ENCODE measurements around the gene SLC1A2. TPM values are rescaled to one million over a fixed set of nuclear protein-coding genes. Genes with fewer than 3 reads are reported as not detected.

Gene SLC1A2
- total RNA-seq, 1 experiment from 2014 or later = 0.25 TPM

DNA sequence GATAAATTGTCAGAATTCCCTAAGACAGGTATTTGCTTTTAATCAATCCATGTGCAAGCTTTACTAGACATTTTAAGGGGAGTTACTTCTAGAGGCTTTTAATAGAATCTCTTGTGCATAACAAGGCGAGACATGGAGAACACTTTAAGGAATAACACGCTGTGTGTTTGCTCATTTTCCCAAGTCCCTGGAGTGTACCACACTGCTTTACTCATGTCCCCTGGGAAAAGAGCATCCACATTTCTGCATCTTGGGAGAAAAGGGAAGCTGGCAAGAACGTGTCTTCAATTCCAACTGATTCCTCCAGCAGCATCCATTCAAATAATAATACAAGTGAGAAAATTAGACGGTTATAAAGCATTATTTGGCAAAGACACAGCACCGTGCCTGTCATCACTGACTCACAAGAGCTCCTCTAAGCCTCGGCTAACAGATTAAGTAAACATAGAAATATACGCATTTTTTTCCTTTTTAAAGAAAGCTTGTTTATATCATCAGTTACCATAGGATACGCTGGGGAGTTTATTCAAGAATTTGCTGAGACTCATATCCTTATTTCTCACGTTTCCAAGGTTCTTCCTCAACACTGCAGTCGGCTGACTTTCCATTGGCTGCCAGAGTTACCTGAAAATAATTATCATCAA, 158.9 kb downstream of the SLC1A2 start:
- CTCF ChIA-PET = no interaction called here
- POLR2A ChIA-PET = no interaction called here
- no peak for ATAC-seq
- intact Hi-C loops (cut with micrococcal nuclease) = no loop called here
- no peaks in the 10 kb centered on the region for H3K36me3 ChIP-seq (ENCODE audit: control insufficient read depth in 1 of 2, insufficient read depth in 2 of 2, low read length in 2 of 2)
- H4K20me1 ChIP-seq (ENCODE audit: insufficient read depth) = no peaks in the 10 kb centered on the region
- DNase-seq (ENCODE audit: low read depth, low spot score) = no peak
- H3K9me2 ChIP-seq (ENCODE audit: insufficient read depth) = no peaks in the 10 kb centered on the region
- H3K4me2 ChIP-seq (ENCODE audit: low read length) = no peak overlapping the region
- no peaks in the 10 kb centered on the region for H3K9me3 ChIP-seq (ENCODE audit: control insufficient read depth in 1 of 2, insufficient read depth in 1 of 2, low read depth in 1 of 2, low read length in 2 of 2)
- no peak overlapping the region for H3K27ac ChIP-seq (ENCODE audit: low read depth, low read length)
- RAD21 ChIA-PET (ENCODE audit: low non-redundant PET in 1 of 2, low total read pairs in 2 of 2, uncharacterized antibody in 2 of 2, unreplicated experiment in 2 of 2) = no interaction called here
- H3K4me3 ChIP-seq (replicated peaks in 1 of 2; ENCODE audit: low read depth in 1 of 2, low read length in 2 of 2) = no peak overlapping the region
- H3K4me1 ChIP-seq (ENCODE audit: control insufficient read depth in 1 of 2, insufficient read depth in 2 of 2, low read length in 2 of 2) = no peaks in the 10 kb centered on the region
- TF ChIP-seq POLR2A (IDR thresholded peaks at IDR 0.05; ENCODE audit: borderline replicate concordance, extremely low read depth, insufficient read depth, insufficient read length) = no peak
- no peak for TF ChIP-seq EZH2 (IDR thresholded peaks at IDR 0.05)
- TF ChIP-seq POLR2AphosphoS5 (IDR thresholded peaks at IDR 0.05; ENCODE audit: low read depth, low read length) = no peak
- no peak for TF ChIP-seq RAD21 (IDR thresholded peaks at IDR 0.05; ENCODE audit: low read depth)
- no peak for TF ChIP-seq SP1 (IDR thresholded peaks at IDR 0.05; ENCODE audit: low read depth)
- TF ChIP-seq, protein P1, sequence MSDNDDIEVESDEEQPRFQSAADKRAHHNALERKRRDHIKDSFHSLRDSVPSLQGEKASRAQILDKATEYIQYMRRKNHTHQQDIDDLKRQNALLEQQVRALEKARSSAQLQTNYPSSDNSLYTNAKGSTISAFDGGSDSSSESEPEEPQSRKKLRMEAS (IDR thresholded peaks at IDR 0.05) = no peak
- TF ChIP-seq, protein P2, sequence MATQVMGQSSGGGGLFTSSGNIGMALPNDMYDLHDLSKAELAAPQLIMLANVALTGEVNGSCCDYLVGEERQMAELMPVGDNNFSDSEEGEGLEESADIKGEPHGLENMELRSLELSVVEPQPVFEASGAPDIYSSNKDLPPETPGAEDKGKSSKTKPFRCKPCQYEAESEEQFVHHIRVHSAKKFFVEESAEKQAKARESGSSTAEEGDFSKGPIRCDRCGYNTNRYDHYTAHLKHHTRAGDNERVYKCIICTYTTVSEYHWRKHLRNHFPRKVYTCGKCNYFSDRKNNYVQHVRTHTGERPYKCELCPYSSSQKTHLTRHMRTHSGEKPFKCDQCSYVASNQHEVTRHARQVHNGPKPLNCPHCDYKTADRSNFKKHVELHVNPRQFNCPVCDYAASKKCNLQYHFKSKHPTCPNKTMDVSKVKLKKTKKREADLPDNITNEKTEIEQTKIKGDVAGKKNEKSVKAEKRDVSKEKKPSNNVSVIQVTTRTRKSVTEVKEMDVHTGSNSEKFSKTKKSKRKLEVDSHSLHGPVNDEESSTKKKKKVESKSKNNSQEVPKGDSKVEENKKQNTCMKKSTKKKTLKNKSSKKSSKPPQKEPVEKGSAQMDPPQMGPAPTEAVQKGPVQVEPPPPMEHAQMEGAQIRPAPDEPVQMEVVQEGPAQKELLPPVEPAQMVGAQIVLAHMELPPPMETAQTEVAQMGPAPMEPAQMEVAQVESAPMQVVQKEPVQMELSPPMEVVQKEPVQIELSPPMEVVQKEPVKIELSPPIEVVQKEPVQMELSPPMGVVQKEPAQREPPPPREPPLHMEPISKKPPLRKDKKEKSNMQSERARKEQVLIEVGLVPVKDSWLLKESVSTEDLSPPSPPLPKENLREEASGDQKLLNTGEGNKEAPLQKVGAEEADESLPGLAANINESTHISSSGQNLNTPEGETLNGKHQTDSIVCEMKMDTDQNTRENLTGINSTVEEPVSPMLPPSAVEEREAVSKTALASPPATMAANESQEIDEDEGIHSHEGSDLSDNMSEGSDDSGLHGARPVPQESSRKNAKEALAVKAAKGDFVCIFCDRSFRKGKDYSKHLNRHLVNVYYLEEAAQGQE (IDR thresholded peaks at IDR 0.05; ENCODE audit: low read depth) = no peak
- no peak for TF ChIP-seq ZFX (IDR thresholded peaks at IDR 0.05)
- no peak for TF ChIP-seq ELF1 (IDR thresholded peaks at IDR 0.05; ENCODE audit: borderline replicate concordance, low read depth)
- TF ChIP-seq CTCF (IDR thresholded peaks at IDR 0.05 in 2 of 3, conservative IDR thresholded peaks at IDR 0.05 in 1 of 3; ENCODE audit: borderline replicate concordance in 1 of 3, insufficient read depth in 1 of 3, low read depth in 2 of 3, low read length in 2 of 3) = no peak
- no peak for TF ChIP-seq SIN3A (IDR thresholded peaks at IDR 0.05; ENCODE audit: low read depth)
- TF ChIP-seq YY1 (IDR thresholded peaks at IDR 0.05; ENCODE audit: extremely low read depth, insufficient replicate concordance, low read depth, low read length) = no peak
- no peak for TF ChIP-seq ZNF274 (IDR thresholded peaks at IDR 0.05; ENCODE audit: low read depth, low read length)
- no peak for TF ChIP-seq FOSL1 (IDR thresholded peaks at IDR 0.05; ENCODE audit: low read depth)
- TF ChIP-seq ATF3 (IDR thresholded peaks at IDR 0.05) = no peak
- TF ChIP-seq CBX3 (IDR thresholded peaks at IDR 0.05; ENCODE audit: low read depth) = no peak
- TF ChIP-seq TCF7L2 (IDR thresholded peaks at IDR 0.05; ENCODE audit: borderline replicate concordance, extremely low read depth, insufficient read depth, insufficient read length) = no peak
- no peak for TF ChIP-seq EZH2phosphoT487 (IDR thresholded peaks at IDR 0.05; ENCODE audit: borderline replicate concordance)
- no TSS peak for BruUV-seq (replicated peaks)
- peaks cover 5% of the 10 kb centered on the region; the same call in 1 of the 2 replicates for H3K27me3 ChIP-seq (ENCODE audit: insufficient read depth, low read length)
- H3K9ac ChIP-seq (ENCODE audit: low read length) = no peak overlapping the region
- H3K79me2 ChIP-seq (ENCODE audit: insufficient read depth, low read length) = no peaks in the 10 kb centered on the region
- no peak overlapping the region for H2AFZ ChIP-seq (ENCODE audit: low read depth, low read length, poor library complexity, severe bottlenecking)

Data from HCT116 (cell line).